Esophagus muscularis mucosa (tissue), 4 donors: ENCODE measurements around the gene MDK. TPM values are rescaled to one million over a fixed set of nuclear protein-coding genes. Genes with fewer than 3 reads are reported as not detected.

Source experiments
- DNase-seq: peaks from one replicate; pipeline ENCODE4 v3.0.0-alpha.2; 2017; ENCODE audit errors: extremely low spot score
- H3K27ac ChIP-seq, 4 donors: fragments of 200-600 bp; sonication (generic); replicated peaks in 1 of 4; 1 replicate in 3 of 4; 2 replicates in 1 of 4; pipeline ENCODE4 v1.5.1; 2016 to 2019; ENCODE audit warnings: mild to moderate bottlenecking in 1 of 4
- H3K27me3 ChIP-seq, 4 donors: fragments of 200-600 bp; sonication (generic); one replicate each; pipeline versions ENCODE4 v1.5.1 to v1.6.0; 2016 to 2019
- H3K36me3 ChIP-seq, 4 donors: fragments of 200-600 bp; sonication (generic); one replicate each; pipeline ENCODE4 v1.5.1; 2016 to 2019
- H3K4me1 ChIP-seq, 4 donors: fragments of 200-600 bp; sonication (generic); one replicate each; pipeline ENCODE4 v1.5.1; 2016 to 2019
- H3K4me3 ChIP-seq, 4 donors: fragments of 200-600 bp; sonication (generic); 1 replicate in 2 of 4; 2 replicates in 2 of 4; pipeline ENCODE4 v1.5.1; 2016 to 2019; ENCODE audit warnings: mild to moderate bottlenecking in 4 of 4, moderate library complexity in 1 of 4
- H3K9me3 ChIP-seq, 4 donors: fragments of 200-600 bp; sonication (generic); 1 replicate in 3 of 4; 2 replicates in 1 of 4; pipeline ENCODE4 v1.5.1; 2016 to 2019
- EP300 ChIP-seq: sonication (generic); formaldehyde crosslinking; IDR thresholded peaks from one replicate; pipeline ENCODE4 v1.6.1; 2017; ENCODE audit warnings: antibody characterized with exemption
- POLR2A ChIP-seq: fragments of 450-650 bp; IDR thresholded peaks from one replicate; pipeline ENCODE4 v1.6.1; 2017; ENCODE audit warnings: antibody characterized with exemption, moderate library complexity, mild to moderate bottlenecking, low read depth
- POLR2AphosphoS5 ChIP-seq, 2 donors: sonication (generic); formaldehyde crosslinking; IDR thresholded peaks; one replicate each; pipeline ENCODE4 v1.6.1; 2017; ENCODE audit warnings: antibody characterized with exemption in 2 of 2
- WGBS: methylation state at CpG from one replicate; pipeline ENCODE4 v1.1.5; 2018; 5-methylcytosine and 5-hydroxymethylcytosine counted together
- intact Hi-C: fragments of 100-400 bp; cut with DNase I; formaldehyde crosslinking; loops from one replicate; pipeline ENCODE4 v1.15.1; 2023
- total RNA-seq, 4 donors: library from RNA; depleted of rRNA; stranded (reverse); fragments of >200 nt; gene quantifications; one replicate each; pipeline versions ENCODE4 v1.1.0 to v1.2.1, GENCODE V29; 2016
- TF ChIP-seq, protein P1 (sequence below), 3 experiments: fragments of 200-600 bp in 2 of 3; fragments of 450-650 bp in 1 of 3; sonication (generic) in 2 of 3; IDR thresholded peaks; one replicate each; pipeline ENCODE4 v1.5.1; 2017 to 2019; ENCODE audit warnings: antibody characterized with exemption in 3 of 3, mild to moderate bottlenecking in 2 of 3, moderate library complexity in 1 of 3

MDK gene, protein sequence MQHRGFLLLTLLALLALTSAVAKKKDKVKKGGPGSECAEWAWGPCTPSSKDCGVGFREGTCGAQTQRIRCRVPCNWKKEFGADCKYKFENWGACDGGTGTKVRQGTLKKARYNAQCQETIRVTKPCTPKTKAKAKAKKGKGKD
- 10 to 100 TPM in 3 of 4 donors, 1 to 10 TPM in 1; 1.2 to 12.8 (median 11.8) TPM for total RNA-seq

DNA sequence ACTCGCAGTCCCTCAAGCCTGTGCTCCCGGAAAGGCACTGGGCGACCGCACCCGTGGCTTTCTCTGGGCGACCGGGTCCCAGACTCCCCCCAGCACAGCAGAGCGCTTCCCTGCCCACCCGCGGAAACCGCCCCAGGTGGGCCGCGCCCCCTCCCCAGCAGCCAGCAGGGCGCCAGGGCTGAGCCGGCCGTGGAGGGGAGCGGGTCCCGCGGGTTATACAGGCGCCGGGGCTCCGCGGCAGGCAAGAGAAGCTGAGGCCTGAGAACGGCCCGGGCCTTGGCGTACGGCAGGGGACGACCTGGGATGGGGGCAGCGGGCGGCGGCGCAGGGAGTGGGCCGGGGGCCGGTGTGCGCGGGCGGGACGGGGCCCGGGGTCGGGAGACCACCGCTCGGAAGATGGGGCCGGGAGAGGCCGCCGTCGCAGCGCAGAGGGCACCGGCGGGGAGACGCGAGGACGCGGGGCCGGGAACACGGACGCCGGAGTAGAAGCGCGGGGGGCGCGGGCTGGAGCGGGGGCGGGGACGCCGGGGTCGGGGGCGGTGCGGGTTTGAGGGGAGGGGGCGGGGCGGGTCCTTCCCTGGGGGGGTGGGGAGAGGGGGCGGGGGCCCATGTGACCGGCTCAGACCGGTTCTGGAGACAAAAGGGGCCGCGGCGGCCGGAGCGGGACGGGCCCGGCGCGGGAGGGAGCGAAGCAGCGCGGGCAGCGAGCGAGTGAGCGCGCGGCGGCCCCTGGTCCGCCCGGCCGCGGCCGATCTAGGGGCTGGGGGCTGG lies at the start of gene MDK:
Gene MDK (plus strand): TSS at position 622 of the 771 bp plus-strand sequence. CDS start 389 bp downstream, outside the sequence.
- intact Hi-C loops: no loop called here
- Histone ChIP-seq H3K27ac (peak within 1 kb of the TSS; percentile 57 to 80 (median 76)), H3K27me3 (peaks cover 0 to 58% (median 25%) of the 10 kb centered on the region in 4 donors), H3K9me3 (no peaks in the 10 kb centered on the region), H3K4me1 (peaks cover 12 to 42% (median 35%) of the 10 kb centered on the region in 4 donors), H3K36me3 (peaks cover 8 to 23% (median 22%) of the 10 kb centered on the region in 4 donors), H3K4me3 (peak within 1 kb of the TSS; percentile 63 to 74 (median 66))
- TF ChIP-seq, protein P1, sequence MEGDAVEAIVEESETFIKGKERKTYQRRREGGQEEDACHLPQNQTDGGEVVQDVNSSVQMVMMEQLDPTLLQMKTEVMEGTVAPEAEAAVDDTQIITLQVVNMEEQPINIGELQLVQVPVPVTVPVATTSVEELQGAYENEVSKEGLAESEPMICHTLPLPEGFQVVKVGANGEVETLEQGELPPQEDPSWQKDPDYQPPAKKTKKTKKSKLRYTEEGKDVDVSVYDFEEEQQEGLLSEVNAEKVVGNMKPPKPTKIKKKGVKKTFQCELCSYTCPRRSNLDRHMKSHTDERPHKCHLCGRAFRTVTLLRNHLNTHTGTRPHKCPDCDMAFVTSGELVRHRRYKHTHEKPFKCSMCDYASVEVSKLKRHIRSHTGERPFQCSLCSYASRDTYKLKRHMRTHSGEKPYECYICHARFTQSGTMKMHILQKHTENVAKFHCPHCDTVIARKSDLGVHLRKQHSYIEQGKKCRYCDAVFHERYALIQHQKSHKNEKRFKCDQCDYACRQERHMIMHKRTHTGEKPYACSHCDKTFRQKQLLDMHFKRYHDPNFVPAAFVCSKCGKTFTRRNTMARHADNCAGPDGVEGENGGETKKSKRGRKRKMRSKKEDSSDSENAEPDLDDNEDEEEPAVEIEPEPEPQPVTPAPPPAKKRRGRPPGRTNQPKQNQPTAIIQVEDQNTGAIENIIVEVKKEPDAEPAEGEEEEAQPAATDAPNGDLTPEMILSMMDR (IDR thresholded peaks at IDR 0.05): no peak
- no peak for TF ChIP-seq EP300
- no peak for TF ChIP-seq POLR2A
- TF ChIP-seq POLR2AphosphoS5 (IDR thresholded peaks at IDR 0.05): no peak
- no peak for DNase-seq
- WGBS: 1% methylated on average over 42 of the region's 96 CpGs

DNA sequence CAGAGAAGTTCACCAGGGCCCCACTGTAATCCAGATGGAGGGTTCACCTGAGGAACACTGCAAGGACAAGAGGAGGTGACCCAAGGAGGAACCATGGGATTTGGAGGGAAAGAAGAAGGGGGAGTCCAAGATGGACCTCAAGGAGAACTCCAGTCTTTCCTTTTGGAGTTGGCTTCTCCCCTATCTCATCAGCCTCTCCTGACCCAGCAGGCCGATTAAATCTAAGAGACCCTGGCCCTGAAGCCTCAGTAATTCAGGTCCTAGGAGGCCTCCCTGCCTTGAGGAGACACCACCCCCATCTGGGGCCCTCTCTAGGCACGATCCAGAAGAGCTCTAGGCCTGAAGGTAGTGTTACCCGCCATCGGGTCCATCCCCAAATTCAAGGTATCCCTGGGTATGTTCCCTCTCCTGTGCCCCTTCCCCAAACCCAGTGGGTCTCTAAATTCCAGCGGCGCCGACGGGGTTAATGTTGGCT lies 49.3 kb upstream of the MDK start:
- no peaks in the 10 kb centered on the region for H3K9me3 ChIP-seq
- DNase-seq: no peak
- H3K4me1 ChIP-seq: peaks cover 16 to 38% (median 25%) of the 10 kb centered on the region in 4 donors
- H3K27ac ChIP-seq: no peak overlapping the region
- TF ChIP-seq POLR2A: no peak
- TF ChIP-seq, protein P1 (IDR thresholded peaks at IDR 0.05): no peak
- no peak for TF ChIP-seq EP300
- intact Hi-C loops: no loop called here
- no peaks in the 10 kb centered on the region for H3K36me3 ChIP-seq
- WGBS: 29% methylated on average over 8 of the region's 8 CpGs
- H3K4me3 ChIP-seq: peak overlapping the region; percentile 49 to 66 (median 60)
- H3K27me3 ChIP-seq: peaks cover 9 to 53% (median 19%) of the 10 kb centered on the region in 4 donors

DNA sequence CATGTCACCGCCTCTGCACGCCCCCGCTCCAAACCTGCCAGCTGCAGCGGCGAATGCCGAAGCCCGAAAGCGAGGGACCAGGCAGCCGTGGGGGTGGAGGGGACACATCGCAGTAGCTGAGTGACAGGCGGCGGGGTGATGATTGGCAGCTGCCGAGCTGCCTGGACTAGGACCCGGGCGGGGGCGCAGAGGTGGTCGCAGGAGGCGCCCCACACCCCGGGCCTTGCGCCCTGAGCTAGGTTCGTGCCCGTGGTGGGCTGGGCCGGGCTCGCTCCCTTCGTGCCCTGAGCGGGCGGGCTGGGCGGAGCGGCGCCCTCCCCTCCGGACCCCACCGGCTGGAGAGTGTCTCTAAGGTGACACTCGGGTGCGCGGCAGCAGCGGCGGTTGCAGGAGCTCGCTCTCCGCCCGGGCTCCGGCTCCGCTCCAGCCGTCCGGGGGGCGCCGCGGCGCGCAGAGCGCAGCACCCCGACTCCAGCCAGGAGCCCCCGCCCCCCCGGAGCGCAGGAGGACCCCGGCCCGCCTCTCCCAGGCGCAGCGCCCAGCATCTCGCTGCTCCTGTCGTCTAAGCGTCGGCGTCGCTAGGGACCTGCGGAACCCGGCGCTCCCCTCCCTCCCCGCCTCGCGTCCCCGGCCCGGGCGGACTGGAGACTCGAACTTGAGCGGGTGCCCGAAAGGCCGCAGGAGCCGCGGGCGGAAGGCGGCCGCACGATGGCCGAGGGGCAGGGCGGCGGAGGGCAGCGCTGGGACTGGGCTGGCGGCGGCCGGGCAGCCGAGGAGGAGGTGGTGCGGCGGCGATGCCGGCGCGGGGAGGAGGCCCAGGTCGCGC lies 48.7 kb upstream of the MDK start:
- H3K36me3 ChIP-seq: no peaks in the 10 kb centered on the region
- H3K4me1 ChIP-seq: peaks cover 17 to 35% (median 25%) of the 10 kb centered on the region in 4 donors
- no peak for DNase-seq
- H3K4me3 ChIP-seq: peak overlapping the region; percentile 49 to 66 (median 60)
- peaks cover 9 to 53% (median 19%) of the 10 kb centered on the region in 4 donors for H3K27me3 ChIP-seq
- peak overlapping the region in 1 of 4 donors; percentile 26 for H3K27ac ChIP-seq
- WGBS: 19% methylated on average over 4 of the region's 99 CpGs
- TF ChIP-seq POLR2A: no peak
- H3K9me3 ChIP-seq: no peaks in the 10 kb centered on the region
- intact Hi-C loops: no loop called here

DNA sequence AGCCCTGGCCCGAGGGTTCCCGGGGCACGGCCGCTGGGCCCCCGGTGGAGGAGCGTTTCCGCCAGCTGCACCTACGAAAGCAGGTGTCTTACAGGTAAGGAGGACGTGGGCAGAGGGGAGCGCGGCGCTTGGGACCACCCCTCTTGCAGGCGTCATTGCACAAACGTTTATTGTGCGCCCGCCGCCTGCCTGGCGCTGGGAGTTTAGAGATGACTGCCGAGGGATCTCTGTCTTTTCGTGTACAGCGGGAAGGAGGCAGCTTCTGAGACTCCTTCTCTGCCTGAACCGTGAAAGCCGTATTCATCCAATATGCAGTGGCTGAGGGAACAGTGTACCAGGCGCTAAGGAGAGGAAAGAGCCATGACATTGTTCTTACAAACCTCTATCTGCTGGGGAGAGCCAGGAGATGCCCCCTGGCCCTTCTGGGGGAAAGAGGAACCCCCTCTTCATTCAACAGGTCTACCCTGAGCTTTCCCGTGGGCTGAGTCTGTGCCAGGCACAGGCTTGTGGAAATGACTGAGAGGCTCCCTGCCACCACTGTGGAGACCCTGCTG lies 48.0 kb upstream of the MDK start:
- no peaks in the 10 kb centered on the region for H3K36me3 ChIP-seq
- DNase-seq: no peak
- peaks cover 24 to 39% (median 30%) of the 10 kb centered on the region in 4 donors for H3K4me1 ChIP-seq
- peak overlapping the region; percentile 49 to 66 (median 60) for H3K4me3 ChIP-seq
- peaks cover 9 to 53% (median 19%) of the 10 kb centered on the region in 4 donors for H3K27me3 ChIP-seq
- TF ChIP-seq, protein P1 (IDR thresholded peaks at IDR 0.05): no peak
- TF ChIP-seq POLR2AphosphoS5 (IDR thresholded peaks at IDR 0.05) (no peak), POLR2A (no peak)
- H3K9me3 ChIP-seq: no peaks in the 10 kb centered on the region
- WGBS: 16% methylated on average over 14 of the region's 25 CpGs
- intact Hi-C loops: no loop called here
- peak overlapping the region in 1 of 4 donors; percentile 26 for H3K27ac ChIP-seq
